G401.6 (cell line): Measurements from ENCODE around the gene EML2.
"Not testable (repeated sequence)": the region's sequence is repeated elsewhere in the genome, so short reads cannot be mapped to it uniquely, and the experiment has no call there.

Experiments
- FAIRE-seq: peaks from 2 replicates; lab custom pipeline; 2012; peaks lifted over from hg19 to GRCh38; lab: Jason Lieb, UNC

Gene EML2

GRCh38 chr19:45646345-45646698 is 7.1 kb upstream of the EML2 start:
- FAIRE-seq = no peak

- peak; percentile 95 for FAIRE-seq
Observed at GRCh38 chr19:45645631-45646344, 6.6 kb upstream of the EML2 start.

GRCh38 chr19:45645068-45645630 is 6.0 kb upstream of the EML2 start:
- FAIRE-seq = no peak

- FAIRE-seq = no peak
Observed at GRCh38 chr19:45643927-45644771, 5.0 kb upstream of the EML2 start.

- peak; percentile 71 for FAIRE-seq
Observed at GRCh38 chr19:45643024-45643926, 4.1 kb upstream of the EML2 start.

- FAIRE-seq = peak; percentile 98
Observed at GRCh38 chr19:45641274-45642105, 2.3 kb upstream of the EML2 start.

- FAIRE-seq = no peak
Observed at GRCh38 chr19:45640849-45641273, 1.7 kb upstream of the EML2 start.

- no peak for FAIRE-seq
Observed at GRCh38 chr19:45637890-45638667, 1.1 kb downstream of the EML2 start.

- FAIRE-seq = no peak
Observed at GRCh38 chr19:45636902-45637301, 2.3 kb downstream of the EML2 start.

GRCh38 chr19:45636275-45636674 is 2.9 kb downstream of the EML2 start:
- FAIRE-seq = no peak

- FAIRE-seq = peak; percentile 93
Observed at GRCh38 chr19:45632468-45633196, 6.6 kb downstream of the EML2 start.

GRCh38 chr19:45630463-45630862 is 8.7 kb downstream of the EML2 start:
- no peak for FAIRE-seq

- FAIRE-seq = no peak
Observed at GRCh38 chr19:45629704-45630103, 9.5 kb downstream of the EML2 start.

GRCh38 chr19:45628219-45628618 is 11.0 kb downstream of the EML2 start:
- not testable (repeated sequence) for FAIRE-seq

GRCh38 chr19:45623984-45624383 is 15.2 kb downstream of the EML2 start:
- FAIRE-seq = no peak

GRCh38 chr19:45621976-45622503 is 17.2 kb downstream of the EML2 start:
- no peak for FAIRE-seq

- no peak for FAIRE-seq
Observed at GRCh38 chr19:45621389-45621788, 17.8 kb downstream of the EML2 start.

GRCh38 chr19:45616704-45617017 is 22.5 kb downstream of the EML2 start:
- FAIRE-seq = no peak

- peak; percentile 97 for FAIRE-seq
Observed at GRCh38 chr19:45615795-45616703, 23.1 kb downstream of the EML2 start.
